CD1c-positive myeloid dendritic cell (primary cell): ENCODE data around the gene PGAM2.

Source experiments
- DNase-seq: peaks from one replicate; pipeline ENCODE4 v3.0.0-alpha.2; 2016; ENCODE audit errors: extremely low spot score

The PGAM2 gene

GRCh38 chr7:44067064-44067951 lies 1.9 kb upstream of the PGAM2 start:
- DNase-seq: no peak

- DNase-seq: no peak
Measured at GRCh38 chr7:44066494-44067063, 1.2 kb upstream of the PGAM2 start.

- no peak for DNase-seq
Measured at GRCh38 chr7:44066111-44066460, 719 bp upstream of the PGAM2 start.

GRCh38 chr7:44064791-44065430 lies 456 bp downstream of the PGAM2 start:
- no peak for DNase-seq

GRCh38 chr7:44063894-44064651 lies 1.3 kb downstream of the PGAM2 start:
- no peak for DNase-seq

GRCh38 chr7:44063547-44063893 lies 1.8 kb downstream of the PGAM2 start:
- no peak for DNase-seq

GRCh38 chr7:44062903-44063295 lies 2.5 kb downstream of the PGAM2 start:
- no peak for DNase-seq

- DNase-seq: no peak
Measured at GRCh38 chr7:44062180-44062902, 3.0 kb downstream of the PGAM2 start.

GRCh38 chr7:44061645-44062179 lies 3.7 kb downstream of the PGAM2 start:
- DNase-seq: no peak

- no peak for DNase-seq
Measured at GRCh38 chr7:44060948-44061644, 4.3 kb downstream of the PGAM2 start.

GRCh38 chr7:44060091-44060947 lies 5.0 kb downstream of the PGAM2 start:
- DNase-seq: no peak

GRCh38 chr7:44059219-44060090 lies 5.9 kb downstream of the PGAM2 start:
- no peak for DNase-seq

GRCh38 chr7:44058759-44059218 lies 6.6 kb downstream of the PGAM2 start:
- DNase-seq: no peak

- DNase-seq: no peak
Measured at GRCh38 chr7:44057849-44058758, 7.3 kb downstream of the PGAM2 start.

- DNase-seq: no peak
Measured at GRCh38 chr7:44057181-44057848, 8.1 kb downstream of the PGAM2 start.

- DNase-seq: no peak
Measured at GRCh38 chr7:44056681-44057080, 8.7 kb downstream of the PGAM2 start.

- no peak for DNase-seq
Measured at GRCh38 chr7:44052771-44053365, 12.5 kb downstream of the PGAM2 start.
